GM21526 (cell line): Measurements from ENCODE around the gene KCNC1.

Source experiments
- ATAC-seq: cut with Tn5 transposase; IDR thresholded peaks from one replicate; pipeline ENCODE4 v1.9.1; 2021; ENCODE audit warnings: moderate library complexity; ENCODE audit not compliant: unreplicated experiment, low FRiP score

KCNC1 gene

DNA sequence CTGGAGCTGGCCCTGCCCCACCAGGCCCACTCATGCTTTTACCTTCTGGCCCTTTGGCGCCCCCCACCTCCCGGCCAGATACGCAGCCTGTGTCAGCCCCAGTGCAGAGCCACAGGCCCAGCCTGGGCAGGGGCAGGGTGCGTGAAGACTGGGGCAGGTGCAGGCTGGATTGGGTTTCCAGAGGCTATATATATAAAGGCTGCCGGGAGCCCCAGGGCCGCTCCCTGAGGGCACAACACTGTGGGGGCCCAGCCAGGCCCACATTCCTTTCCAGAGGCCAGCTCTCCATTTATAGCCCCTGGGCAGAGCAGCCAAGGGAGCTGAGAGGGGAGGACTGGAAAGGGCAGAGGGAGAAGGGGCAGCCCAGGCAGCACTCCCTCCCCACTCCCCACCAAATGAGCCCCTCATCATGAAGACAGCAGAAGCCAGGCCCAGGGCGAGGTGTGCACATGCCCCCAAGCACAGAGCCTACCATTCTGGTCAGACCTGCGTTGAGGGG lies 20.2 kb upstream of the KCNC1 start:
- ATAC-seq, result no peak

DNA sequence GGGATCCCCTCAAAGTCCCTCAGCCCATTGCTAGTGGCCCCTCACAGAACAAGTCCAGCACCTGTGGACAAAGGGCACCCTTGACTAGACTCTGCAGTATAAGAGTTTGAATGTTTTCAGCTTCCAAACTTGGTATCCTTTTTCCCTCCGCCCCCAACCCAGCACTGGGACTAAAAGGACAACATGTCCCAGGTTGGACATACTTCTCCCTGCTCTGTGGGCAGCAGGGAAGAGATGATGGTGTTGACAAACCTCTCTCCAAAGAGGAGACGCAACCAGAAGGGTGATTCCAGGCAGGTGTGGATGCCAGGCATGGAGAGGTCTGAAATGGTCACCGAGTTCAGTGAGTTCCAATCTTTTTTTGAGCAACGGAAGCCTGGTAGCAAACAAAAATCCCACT lies 19.7 kb upstream of the KCNC1 start:
- no peak for ATAC-seq

DNA sequence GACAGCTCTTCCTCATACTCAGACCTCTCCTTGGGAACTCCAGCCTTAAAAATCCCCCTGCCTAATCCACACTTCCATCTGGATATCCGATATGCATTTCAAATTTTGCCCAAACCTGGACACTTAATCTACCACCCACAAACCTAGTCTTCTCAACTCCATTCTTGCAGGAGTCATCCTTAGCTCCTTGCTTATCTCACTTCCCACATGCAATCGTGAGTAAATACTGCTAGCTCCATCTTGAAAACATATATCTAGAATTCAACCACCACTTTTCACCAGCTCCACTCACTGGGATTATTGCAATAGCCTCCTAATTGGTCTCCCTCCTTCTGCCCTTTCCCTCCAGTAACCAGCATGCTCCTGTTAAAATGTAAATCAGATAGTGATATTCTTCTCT lies 17.8 kb upstream of the KCNC1 start:
- no peak for ATAC-seq

DNA sequence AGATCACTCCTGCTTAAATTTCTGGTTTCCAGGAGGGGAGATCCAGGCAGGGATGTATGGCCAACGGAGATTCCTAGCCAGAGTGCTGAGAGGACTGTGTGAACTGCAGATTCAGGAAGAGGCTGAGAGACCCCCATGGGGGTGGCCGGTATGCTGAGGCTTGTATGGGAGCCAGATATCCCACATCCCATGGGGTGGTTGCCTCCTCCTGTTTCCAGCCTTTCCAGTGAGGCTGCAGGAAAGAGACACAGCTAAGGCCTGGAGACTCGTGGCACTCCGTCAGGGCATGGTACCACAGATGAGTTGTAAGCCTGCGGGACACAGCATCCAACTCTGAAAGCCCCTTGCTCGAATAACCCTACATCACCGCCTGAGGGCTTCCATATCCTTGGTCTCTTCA lies 16.6 kb upstream of the KCNC1 start:
- ATAC-seq, result no peak

DNA sequence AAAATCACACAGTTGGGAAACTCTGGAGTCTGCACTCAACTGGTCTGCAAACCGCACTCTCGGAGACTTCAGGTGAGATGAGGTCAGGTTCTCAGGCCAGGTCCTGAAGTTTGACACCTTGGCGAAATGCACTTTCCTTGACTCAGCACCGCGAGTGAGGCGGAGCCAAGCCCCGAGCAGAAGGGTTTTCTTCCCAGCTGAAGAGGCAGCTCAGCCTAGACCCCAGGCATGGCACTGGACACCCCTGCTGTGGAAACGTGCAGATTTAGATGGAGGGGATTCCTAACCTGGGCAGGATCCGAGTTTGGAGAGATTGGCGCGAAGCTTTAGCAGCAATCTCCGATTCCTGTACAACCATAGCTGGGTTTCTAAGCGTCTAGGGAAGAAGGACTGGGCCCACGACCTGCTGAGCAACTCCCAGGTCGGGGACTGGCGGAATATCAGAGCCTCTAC lies 16.0 kb upstream of the KCNC1 start:
- no peak for ATAC-seq

DNA sequence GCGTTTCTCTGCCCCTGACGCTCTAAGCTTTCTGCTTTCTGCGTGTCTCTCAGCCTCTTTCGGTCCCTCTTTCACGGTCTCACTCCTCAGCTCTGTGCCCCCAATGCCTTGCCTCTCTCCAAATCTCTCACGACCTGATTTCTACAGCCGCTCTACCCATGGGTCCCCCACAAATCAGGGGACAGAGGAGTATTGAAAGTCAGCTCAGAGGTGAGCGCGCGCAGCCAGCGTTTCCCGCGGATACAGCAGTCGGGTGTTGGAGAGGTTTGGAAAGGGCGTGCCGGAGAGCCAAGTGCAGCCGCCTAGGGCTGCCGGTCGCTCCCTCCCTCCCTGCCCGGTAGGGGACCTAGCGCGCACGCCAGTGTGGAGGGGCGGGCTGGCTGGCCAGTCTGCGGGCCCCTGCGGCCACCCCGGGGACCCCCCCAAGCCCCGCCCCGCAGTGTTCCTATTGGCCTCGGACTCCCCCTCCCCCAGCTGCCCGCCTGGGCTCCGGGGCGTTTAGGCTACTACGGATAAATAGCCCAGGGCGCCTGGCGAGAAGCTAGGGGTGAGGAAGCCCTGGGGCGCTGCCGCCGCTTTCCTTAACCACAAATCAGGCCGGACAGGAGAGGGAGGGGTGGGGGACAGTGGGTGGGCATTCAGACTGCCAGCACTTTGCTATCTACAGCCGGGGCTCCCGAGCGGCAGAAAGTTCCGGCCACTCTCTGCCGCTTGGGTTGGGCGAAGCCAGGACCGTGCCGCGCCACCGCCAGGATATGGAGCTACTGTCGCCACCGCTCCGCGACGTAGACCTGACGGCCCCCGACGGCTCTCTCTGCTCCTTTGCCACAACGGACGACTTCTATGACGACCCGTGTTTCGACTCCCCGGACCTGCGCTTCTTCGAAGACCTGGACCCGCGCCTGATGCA lies 15.3 kb upstream of the KCNC1 start, which contains the start of gene MYOD1:
Gene MYOD1, plus strand, starts transcription at position 544 of the 910 bp plus-strand sequence. Its CDS starts 212 bp downstream, at position 756.
- no peak for ATAC-seq

DNA sequence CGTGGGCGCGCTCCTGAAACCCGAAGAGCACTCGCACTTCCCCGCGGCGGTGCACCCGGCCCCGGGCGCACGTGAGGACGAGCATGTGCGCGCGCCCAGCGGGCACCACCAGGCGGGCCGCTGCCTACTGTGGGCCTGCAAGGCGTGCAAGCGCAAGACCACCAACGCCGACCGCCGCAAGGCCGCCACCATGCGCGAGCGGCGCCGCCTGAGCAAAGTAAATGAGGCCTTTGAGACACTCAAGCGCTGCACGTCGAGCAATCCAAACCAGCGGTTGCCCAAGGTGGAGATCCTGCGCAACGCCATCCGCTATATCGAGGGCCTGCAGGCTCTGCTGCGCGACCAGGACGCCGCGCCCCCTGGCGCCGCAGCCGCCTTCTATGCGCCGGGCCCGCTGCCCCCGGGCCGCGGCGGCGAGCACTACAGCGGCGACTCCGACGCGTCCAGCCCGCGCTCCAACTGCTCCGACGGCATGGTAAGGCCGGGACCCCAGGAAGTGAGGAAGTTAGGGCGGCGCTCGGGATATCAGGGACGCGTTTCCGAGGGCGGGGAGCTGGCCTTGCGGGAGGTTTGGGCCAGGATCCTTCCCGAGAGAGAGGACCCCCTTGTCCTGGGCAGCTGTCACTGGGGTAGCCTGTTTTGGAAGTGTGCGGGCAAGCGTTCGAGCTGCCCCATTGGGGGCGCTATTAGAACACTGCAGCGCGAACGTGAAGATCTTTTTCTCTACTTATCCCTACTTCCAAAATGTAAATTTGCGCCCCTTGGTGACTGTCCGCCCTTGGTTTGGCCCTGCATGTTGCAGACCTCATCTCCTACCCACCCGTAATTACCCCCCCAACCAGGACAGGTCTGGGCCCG lies 14.4 kb upstream of the KCNC1 start:
- ATAC-seq, result no peak

DNA sequence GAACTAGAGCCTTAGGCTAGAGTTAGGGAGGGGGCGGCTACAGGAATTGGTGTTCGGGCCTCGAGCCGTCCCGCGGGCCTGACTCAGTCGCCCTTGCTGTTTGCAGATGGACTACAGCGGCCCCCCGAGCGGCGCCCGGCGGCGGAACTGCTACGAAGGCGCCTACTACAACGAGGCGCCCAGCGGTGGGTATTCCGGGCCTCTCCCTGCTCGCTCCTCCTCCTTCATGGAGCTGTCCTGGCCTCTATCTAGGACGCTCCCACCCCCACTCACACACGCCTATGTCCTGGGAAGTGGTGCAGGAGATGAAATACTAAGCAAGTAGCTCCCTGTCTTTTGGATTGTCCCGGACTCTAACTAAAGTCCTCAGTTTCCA lies 13.8 kb upstream of the KCNC1 start:
- ATAC-seq, result no peak

DNA sequence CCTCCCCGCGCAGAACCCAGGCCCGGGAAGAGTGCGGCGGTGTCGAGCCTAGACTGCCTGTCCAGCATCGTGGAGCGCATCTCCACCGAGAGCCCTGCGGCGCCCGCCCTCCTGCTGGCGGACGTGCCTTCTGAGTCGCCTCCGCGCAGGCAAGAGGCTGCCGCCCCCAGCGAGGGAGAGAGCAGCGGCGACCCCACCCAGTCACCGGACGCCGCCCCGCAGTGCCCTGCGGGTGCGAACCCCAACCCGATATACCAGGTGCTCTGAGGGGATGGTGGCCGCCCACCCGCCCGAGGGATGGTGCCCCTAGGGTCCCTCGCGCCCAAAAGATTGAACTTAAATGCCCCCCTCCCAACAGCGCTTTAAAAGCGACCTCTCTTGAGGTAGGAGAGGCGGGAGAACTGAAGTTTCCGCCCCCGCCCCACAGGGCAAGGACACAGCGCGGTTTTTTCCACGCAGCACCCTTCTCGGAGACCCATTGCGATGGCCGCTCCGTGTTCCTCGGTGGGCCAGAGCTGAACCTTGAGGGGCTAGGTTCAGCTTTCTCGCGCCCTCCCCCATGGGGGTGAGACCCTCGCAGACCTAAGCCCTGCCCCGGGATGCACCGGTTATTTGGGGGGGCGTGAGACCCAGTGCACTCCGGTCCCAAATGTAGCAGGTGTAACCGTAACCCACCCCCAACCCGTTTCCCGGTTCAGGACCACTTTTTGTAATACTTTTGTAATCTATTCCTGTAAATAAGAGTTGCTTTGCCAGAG lies 13.2 kb upstream of the KCNC1 start:
- no peak for ATAC-seq

DNA sequence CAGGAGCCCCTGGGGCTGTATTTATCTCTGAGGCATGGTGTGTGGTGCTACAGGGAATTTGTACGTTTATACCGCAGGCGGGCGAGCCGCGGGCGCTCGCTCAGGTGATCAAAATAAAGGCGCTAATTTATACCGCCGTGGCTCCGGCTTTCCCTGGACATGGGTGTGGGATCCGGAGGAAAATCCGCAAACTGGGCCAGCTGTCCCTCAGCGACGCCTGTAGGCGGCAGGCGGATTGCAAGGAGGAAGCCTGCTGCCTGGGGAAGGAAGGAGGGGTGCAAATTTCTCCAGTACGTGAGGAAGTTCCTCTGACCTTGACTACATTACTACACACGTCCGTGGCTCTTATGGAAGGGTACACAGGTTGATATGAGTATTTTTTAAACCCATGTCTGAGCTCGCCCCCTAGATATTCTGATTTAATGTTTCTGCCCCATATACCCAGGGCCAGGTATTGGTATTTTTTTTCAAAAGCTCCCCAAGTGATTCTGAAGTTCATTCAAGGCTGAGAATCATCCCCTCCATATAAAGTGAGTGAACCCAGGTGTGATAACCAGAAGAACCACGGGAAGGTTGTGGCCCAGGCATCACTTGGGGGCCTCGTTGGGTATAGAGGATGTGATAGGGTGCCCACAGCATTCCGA lies 12.5 kb upstream of the KCNC1 start:
- ATAC-seq, result no peak

DNA sequence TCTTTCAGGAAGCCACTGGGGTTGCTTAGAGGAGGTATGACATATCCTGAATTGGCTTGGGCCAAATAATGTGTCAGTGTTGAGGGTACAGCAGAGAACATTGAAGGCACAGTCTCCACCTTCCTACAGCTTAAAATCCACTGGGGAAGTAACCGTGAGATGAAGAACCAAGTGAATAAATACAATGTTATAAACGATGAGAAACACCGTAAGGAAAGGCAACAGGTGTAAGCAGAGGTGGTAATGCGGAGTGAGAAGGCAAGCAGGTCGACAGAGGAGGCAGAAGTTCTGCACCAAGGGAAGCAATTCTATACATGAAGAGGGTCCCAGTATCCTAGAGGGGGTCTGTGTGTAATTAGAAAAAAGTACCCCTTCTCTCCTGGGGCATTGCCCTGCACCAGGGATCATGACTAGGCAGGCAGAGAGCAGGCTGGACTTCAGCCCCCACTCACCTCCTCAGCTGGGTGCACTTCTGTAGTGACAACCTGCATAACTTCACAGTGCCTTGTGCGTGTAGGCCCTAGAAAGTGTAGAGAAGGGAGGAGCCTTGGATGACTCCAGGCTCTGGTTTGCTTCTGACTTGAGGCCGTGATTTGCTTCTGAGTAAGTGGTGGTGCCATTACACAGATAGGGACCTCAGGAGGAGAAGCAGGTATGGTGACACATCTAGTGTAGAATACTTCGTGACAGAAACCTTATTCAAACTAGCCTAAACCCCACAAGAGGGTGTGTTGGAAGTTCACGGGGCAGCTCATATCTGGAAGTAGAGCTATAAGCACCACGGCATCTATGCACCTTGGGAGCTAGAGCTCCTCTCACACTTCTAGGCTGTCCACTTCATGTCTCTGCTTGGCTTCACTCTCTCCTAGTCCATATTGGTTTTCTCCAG lies 10.3 kb upstream of the KCNC1 start:
- ATAC-seq, result no peak

DNA sequence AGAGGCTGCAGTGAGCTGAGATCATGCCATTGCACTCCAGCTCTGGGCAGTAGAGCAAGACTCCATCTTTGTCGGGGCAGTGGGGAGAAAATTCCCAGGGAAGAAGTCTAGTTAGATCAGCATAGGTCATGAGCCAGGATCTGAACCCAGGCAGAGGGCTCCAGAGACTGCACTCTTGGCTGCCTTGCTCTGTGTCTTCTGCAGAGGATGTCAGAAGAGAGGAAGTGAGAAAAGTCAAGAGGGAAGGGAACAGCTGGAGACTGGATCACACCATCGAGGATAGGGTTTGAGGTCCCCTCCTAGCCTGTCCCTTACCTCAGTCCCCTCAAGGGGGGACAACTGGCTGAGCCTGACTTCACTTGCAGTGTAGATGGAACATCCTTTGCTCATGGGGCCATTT lies 9.4 kb upstream of the KCNC1 start:
- no peak for ATAC-seq

DNA sequence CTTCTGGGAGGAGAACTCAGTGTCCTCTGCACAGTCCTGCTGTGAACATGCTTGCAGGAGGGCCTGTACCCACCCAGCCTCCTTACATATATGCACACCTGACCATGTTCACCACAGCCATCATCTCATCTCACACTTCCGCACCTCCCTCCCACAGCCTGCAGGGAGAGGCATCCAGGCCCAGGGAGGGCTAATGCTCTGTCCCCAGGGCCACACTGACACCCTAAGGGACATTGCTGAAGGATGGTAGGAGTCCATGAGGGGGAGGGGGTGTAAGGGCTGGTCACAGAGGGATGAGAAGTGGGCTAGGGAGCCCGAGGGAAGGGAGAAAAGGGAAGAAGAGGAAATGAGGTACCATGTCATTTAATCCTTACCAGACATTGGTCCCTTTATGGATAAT lies 4.4 kb upstream of the KCNC1 start:
- ATAC-seq, result no peak

DNA sequence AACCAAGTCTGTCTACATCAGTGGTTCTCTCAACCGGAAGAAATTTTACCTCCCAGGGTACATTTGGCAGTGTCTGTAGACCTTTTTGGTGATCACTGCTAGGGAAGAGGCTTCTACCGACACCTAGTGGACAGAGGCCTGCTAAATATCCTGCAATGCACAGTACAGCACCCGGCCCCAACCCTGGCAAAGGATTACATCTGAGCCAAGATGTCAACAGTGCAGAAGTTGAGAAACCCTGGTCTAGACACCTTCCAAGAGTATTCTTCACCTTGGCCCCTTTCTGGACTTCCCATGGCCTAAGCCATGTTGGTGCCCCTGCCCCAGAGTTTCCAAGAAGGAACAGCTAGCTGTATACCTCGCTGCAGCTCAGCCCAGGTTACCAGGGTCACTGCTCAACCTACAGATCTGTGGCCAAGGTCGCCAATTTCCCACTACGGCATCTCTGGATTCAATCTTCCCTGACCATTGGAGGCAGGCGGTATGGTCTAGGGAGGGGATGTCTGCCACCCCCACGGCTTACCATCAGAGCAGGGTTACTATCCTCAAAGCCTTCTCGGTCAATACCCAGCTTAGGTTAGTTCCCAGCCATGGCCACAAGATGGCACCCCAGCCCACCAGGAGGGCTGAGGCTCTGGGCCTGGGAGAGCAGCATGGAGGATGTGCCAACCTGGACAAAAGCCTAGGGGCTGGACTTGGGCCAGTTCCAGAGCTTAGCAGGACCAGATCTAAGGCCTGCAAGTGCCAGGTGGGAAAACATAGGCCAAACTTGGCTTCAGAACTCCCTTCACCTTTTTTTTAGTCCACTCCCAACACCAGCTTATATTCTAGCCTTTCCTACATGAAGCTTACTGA lies 3.7 kb upstream of the KCNC1 start:
- peak; percentile 64 for ATAC-seq

DNA sequence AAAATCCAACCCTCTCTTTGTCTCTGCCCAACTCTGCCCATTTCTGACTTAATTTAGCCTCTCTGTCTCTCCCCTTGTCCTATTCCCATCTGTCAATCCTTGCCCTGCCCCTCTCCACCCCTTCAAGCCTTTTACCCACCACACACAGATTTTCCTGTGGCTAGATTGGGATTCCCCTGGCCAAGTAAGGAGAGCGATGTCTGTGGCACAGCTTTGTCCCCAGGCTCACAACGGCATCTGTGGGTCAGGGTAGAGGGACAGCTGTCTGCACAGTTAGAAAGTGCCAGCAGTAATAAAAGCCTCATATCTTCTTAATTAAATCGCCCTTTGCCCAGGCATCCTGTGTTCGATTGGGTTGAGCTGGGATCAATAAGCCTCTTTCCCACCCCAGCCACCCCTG lies 1.3 kb upstream of the KCNC1 start:
- ATAC-seq, result no peak

DNA sequence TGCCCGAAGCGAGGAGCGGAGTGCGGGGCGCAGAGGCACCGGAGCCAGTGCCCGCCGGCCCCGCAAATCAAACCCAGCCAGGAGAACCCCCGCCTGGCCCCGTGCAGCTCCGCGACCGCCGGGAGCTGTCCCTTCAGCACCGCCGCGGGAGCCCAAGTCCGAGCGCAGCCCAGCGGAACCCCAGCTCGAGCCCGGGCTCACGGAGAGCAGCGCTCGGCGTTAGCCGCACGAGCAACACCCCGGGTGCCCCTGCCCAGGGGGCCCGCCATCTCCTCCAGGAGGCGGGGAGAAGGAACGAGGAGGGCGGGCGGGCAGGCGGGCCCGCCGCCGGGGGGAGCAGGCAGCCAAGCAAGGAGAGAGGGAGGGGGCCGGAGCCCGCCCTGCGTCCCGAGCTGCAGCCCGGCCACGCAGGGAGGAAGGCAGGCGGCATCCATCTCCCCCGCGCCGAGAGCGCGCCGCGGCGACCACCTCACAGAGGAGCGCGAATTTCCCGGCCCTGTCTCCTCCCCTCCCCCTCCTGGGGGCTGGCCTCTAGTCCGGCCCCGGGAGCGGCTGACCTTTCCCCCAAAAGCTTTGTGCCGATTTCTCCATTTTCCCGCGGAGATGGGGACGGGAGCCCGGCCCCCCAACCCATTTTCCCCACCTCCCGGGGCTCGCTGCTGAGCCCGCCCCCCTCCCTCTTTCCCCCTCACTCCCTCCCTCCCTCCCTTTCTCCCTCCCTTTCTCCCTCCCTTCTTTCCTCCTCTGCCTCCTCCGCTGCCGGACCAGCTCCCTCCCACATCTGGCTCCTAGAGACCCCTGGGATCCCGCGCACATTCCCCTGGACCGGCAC lies 621 bp downstream of the KCNC1 start:
- ATAC-seq, result no peak

DNA sequence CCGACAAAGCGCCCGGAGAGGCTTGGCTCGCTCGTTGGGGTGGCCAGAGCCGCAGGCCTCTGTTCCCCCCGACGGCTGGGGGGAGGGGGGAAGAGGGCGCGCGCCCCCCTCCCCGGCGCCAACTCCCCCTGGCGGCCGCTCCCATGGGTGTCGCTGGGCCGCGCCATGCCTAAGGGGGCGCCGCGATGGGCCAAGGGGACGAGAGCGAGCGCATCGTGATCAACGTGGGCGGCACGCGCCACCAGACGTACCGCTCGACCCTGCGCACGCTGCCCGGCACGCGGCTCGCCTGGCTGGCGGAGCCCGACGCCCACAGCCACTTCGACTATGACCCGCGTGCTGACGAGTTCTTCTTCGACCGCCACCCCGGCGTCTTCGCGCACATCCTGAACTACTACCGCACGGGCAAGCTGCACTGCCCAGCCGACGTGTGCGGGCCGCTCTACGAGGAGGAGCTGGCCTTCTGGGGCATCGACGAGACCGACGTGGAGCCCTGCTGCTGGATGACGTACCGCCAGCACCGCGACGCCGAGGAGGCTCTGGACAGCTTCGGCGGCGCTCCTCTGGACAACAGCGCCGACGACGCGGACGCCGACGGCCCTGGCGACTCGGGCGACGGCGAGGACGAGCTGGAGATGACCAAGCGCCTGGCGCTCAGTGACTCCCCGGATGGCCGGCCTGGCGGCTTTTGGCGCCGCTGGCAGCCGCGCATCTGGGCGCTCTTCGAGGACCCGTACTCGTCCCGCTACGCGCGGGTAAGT lies 1.4 kb downstream of the KCNC1 start:
- no peak for ATAC-seq
